Peyer's patch (tissue), 4 donors: ENCODE measurements around the gene AP2S1. TPM values are rescaled to one million over a fixed set of nuclear protein-coding genes. Genes with fewer than 3 reads are reported as not detected.
A peak's percentile ranks its signal among the peaks of the same experiment; 100 is the strongest.

Source experiments
- DNase-seq, 3 donors: peaks; one replicate each; pipeline ENCODE4 v3.0.0-alpha.2; 2017 to 2019
- H3K27ac ChIP-seq, 4 donors: fragments of 200-600 bp; sonication (generic); one replicate each; pipeline ENCODE4 v1.5.1; 2016 to 2019
- H3K27me3 ChIP-seq, 2 donors: fragments of 200-600 bp; sonication (generic); one replicate each; pipeline ENCODE4 v1.5.1; 2019
- H3K36me3 ChIP-seq, 3 donors: fragments of 200-600 bp; sonication (generic); one replicate each; pipeline ENCODE4 v1.5.1; 2016 to 2019
- H3K4me1 ChIP-seq, 4 donors: fragments of 200-600 bp; sonication (generic); one replicate each; pipeline ENCODE4 v1.5.1; 2016 to 2019
- H3K4me3 ChIP-seq, 4 donors: fragments of 200-600 bp; sonication (generic); 1 replicate in 3 of 4; 2 replicates in 1 of 4; pipeline ENCODE4 v1.5.1; 2016 to 2019; ENCODE audit warnings: mild to moderate bottlenecking in 1 of 4
- H3K9me3 ChIP-seq, 4 donors: fragments of 200-600 bp; sonication (generic); one replicate each; pipeline ENCODE4 v1.5.1; 2016 to 2019; ENCODE audit warnings: mild to moderate bottlenecking in 1 of 4
- POLR2A ChIP-seq, 2 donors: fragments of 450-650 bp; IDR thresholded peaks; one replicate each; pipeline ENCODE4 v1.5.1; 2017; ENCODE audit warnings: antibody characterized with exemption in 2 of 2, mild to moderate bottlenecking in 2 of 2, moderate library complexity in 2 of 2
- total RNA-seq, 4 donors: library from RNA; depleted of rRNA; stranded (reverse); fragments of >200 nt; gene quantifications; one replicate each; pipeline ENCODE4 v1.1.0, GENCODE V29; 2016
- TF ChIP-seq, protein P1 (sequence below), 6 experiments: fragments of 450-650 bp in 4 of 6; fragments of 200-600 bp in 2 of 6; sonication (generic) in 1 of 6; IDR thresholded peaks; one replicate each; pipeline ENCODE4 v1.5.1; 2017 to 2019; ENCODE audit warnings: antibody characterized with exemption in 6 of 6, mild to moderate bottlenecking in 3 of 6, moderate library complexity in 1 of 6

Gene AP2S1
- total RNA-seq, 4 donors from 2014 or later, result 56.9 to 83.6 (median 64.5) TPM

DNA sequence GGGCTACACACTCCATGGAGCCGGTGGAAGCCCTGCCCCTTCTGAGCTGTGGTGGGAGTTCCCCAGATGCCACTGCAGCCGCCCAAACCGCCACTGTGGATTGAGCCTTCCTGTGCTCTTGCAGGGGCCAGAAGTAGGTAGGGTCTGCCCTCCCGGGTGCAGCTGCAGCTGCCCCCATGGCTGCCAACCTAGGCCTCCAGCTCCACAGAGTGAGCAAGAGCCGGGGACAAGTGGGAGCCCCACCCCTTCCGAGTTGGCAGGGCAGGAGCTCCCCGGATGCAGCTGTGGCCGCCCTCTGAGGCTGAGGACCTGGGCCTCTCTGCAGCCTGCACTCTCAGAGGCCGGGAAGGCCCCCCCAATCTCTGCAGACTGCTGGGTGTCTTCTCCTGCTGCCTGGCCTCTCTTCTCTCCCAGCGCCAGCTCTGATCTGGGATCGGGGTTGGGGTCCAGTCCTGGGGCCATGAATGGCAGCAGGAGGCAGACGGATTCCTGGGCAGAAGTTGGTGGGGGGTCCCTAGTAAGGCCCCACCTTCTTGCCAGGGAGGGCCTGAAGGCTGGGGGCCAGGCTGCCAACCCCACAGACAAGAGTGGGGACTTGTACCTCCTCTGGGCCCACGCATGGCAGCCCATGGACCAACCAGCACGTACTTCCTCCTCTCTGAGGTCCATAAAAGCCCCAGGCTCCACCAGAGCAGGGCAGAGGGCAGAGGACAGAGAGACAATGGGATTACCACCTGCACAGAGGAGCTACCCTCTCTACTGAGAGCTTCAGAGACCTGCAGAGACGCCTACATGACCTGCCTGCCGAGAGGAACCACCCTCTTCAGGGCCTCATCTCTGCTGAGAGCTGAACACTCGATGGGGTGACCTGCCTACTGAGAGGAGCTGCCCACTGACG, 28.9 kb downstream of the AP2S1 start:
- Histone ChIP-seq H3K27ac (peak overlapping the region; percentile 18 to 83 (median 66)), H3K4me3 (no peak overlapping the region)

DNA sequence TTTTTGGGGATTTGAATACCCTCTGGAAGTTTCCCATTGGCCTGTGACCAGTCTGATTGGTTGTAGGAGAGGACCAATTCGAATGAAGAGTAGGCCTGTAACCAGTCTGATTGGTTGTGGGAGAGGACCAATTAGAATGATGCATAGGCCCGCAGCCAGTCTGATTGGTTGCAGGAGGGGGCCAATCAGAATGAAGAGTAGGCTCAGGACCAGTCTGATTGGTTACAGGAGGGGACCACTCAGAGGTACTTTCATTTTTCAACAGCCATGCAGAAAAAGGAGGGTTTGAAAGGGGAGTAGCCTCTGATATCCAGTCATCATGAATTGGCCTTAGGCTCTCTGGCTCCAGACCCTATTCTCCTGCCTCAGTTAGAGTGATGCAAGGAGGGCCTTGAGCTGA, 31.8 kb downstream of the AP2S1 start:
- H3K9me3 ChIP-seq, result no peaks in the 10 kb centered on the region
- DNase-seq, result no peak
- peaks cover 2 to 25% (median 16%) of the 10 kb centered on the region in 4 donors for H3K4me1 ChIP-seq
- no peak overlapping the region for H3K4me3 ChIP-seq
- no peak overlapping the region for H3K27ac ChIP-seq
- no peaks in the 10 kb centered on the region for H3K36me3 ChIP-seq
- H3K27me3 ChIP-seq, result no peaks in the 10 kb centered on the region
- TF ChIP-seq, protein P1, sequence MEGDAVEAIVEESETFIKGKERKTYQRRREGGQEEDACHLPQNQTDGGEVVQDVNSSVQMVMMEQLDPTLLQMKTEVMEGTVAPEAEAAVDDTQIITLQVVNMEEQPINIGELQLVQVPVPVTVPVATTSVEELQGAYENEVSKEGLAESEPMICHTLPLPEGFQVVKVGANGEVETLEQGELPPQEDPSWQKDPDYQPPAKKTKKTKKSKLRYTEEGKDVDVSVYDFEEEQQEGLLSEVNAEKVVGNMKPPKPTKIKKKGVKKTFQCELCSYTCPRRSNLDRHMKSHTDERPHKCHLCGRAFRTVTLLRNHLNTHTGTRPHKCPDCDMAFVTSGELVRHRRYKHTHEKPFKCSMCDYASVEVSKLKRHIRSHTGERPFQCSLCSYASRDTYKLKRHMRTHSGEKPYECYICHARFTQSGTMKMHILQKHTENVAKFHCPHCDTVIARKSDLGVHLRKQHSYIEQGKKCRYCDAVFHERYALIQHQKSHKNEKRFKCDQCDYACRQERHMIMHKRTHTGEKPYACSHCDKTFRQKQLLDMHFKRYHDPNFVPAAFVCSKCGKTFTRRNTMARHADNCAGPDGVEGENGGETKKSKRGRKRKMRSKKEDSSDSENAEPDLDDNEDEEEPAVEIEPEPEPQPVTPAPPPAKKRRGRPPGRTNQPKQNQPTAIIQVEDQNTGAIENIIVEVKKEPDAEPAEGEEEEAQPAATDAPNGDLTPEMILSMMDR (IDR thresholded peaks at IDR 0.05), result no peak
- TF ChIP-seq POLR2A (IDR thresholded peaks at IDR 0.05), result no peak

More for the DNA sequence above, 28.9 kb downstream of the AP2S1 start:
- peak in 2 of 3 donors; percentile 85 to 86 for DNase-seq
- Histone ChIP-seq H3K36me3 (no peaks in the 10 kb centered on the region), H3K9me3 (no peaks in the 10 kb centered on the region), H3K27me3 (no peaks in the 10 kb centered on the region), H3K4me1 (peaks cover 7 to 25% (median 16%) of the 10 kb centered on the region in 4 donors)
- TF ChIP-seq, protein P1 (IDR thresholded peaks at IDR 0.05), result no peak
- TF ChIP-seq POLR2A (IDR thresholded peaks at IDR 0.05), result no peak

DNA sequence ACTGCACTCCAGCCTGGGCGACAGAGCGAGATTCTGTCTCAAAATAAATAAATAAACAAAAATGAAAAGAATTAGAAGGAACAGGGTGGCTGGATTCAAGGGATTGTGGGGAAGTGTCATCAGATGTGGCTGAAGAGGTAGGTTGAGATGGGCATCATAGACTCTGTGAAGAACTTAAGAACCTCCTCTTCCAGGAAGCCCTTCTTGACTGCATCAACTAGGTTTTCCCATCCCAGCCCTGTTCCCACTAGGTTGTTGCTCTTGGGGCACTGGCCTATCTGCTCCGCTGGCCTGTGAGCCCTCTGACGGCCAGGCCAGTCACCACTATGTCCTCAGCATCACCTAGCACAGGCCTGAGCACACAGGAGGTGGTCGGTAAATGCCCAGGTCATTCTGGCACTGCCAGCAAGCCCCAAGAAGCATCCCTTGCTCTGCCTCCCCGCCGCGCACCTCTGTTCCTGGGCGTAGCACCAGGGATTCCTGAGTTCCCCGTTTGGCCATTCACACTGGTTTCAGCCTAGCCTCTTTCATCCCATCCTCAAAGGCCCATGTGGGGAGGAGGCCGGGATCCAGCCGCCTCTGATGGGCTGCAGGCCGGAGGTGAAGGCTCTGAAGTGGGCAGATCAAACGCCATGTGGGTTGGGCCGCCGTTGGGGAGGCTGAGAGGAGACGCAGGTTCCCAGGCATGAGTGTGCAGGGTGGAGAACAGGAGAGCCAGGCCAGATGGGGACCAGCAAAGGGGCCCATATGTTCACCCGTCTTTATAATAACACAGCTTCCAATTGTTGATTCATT, 34.6 kb downstream of the AP2S1 start:
- TF ChIP-seq, protein P1 (IDR thresholded peaks at IDR 0.05), result no peak
- no peak for TF ChIP-seq POLR2A (IDR thresholded peaks at IDR 0.05)
- H3K4me3 ChIP-seq, result no peak overlapping the region
- no peaks in the 10 kb centered on the region for H3K27me3 ChIP-seq
- no peaks in the 10 kb centered on the region for H3K9me3 ChIP-seq
- no peak overlapping the region for H3K27ac ChIP-seq
- H3K4me1 ChIP-seq, result peaks cover 0 to 11% (median 6%) of the 10 kb centered on the region in 4 donors
- no peaks in the 10 kb centered on the region for H3K36me3 ChIP-seq
- no peak for DNase-seq

DNA sequence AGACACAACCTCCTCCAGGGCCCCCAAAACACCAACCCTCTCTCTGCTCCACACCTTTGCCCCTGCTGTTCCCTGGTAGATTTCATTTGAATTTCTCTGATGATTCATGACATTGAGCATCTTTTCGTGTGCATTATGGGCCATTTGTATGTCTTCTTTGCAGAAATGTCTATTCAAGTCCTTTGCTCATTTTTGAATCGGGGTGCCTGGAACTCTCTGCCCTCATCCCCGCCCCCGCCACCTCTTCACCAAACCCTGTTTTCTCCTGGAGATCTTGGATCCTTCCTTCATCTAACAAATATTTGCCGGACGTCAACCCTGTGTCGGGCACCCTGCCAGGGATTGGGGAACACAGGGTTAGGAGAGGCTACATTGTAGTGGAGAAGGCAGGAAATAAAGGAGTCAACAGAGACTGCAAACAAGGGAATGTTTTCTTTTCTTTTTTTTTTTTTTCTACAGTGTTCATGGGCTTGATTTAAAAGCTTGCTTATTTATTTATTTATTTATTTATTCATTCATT, 36.7 kb downstream of the AP2S1 start:
- TF ChIP-seq, protein P1 (IDR thresholded peaks at IDR 0.05), result no peak
- no peak for TF ChIP-seq POLR2A (IDR thresholded peaks at IDR 0.05)
- Histone ChIP-seq H3K27ac (peak overlapping the region in 1 of 4 donors; percentile 39), H3K4me1 (no peaks in the 10 kb centered on the region), H3K36me3 (no peaks in the 10 kb centered on the region), H3K9me3 (no peaks in the 10 kb centered on the region), H3K4me3 (no peak overlapping the region), H3K27me3 (no peaks in the 10 kb centered on the region)
- peak in 2 of 3 donors; percentile 60 to 65 for DNase-seq

DNA sequence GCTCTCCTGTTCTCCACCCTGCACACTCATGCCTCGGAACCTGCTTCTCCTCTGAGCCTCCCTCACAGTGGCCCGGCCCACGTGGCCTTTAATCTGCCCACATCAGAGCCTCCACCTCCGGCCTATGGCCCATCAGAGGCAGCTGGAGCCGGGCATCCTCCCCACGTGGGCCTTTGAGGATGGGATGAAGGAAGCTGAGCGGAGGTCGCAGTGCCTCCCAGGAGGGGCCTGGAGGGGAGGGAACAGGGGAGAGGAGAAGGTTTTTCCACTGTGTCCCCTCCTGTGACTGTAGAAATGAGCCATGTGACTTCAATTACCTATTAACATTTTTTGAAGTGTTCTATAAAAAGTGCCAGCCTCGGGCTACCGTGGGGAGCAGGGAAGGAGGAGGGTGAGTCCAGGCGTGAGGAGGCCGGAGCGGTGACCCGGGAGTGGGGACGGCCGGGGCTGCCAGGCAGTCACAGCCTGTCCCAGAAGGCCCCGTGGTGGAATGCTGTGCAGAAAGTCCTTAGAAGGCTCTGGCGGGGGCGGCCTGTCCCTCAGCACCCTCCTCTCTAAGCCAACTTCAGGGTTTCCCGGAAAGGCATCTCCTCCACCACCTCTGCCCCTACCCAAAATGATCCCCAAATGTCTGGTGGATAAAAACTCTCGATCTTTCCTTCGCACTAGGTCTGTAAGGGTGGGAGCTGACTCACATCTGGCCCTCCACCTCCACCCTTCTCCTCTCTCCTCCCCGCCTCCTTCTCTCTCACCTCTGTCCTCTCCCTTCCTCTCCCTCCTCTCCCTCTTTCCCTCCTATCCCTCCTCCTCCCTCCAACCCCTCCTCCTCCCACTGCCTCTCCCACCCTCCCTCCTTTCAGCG, 37.4 kb downstream of the AP2S1 start:
- DNase-seq, result no peak
- no peaks in the 10 kb centered on the region for H3K9me3 ChIP-seq
- TF ChIP-seq, protein P1 (IDR thresholded peaks at IDR 0.05), result no peak
- no peak for TF ChIP-seq POLR2A (IDR thresholded peaks at IDR 0.05)
- peak overlapping the region in 1 of 4 donors; percentile 39 for H3K27ac ChIP-seq
- H3K36me3 ChIP-seq, result no peaks in the 10 kb centered on the region
- no peaks in the 10 kb centered on the region for H3K27me3 ChIP-seq
- H3K4me1 ChIP-seq, result no peaks in the 10 kb centered on the region
- no peak overlapping the region for H3K4me3 ChIP-seq
